HepG2 (cell line): Measurements from ENCODE around the gene NDUFB5. TPM values are rescaled to one million over a fixed set of nuclear protein-coding genes. Genes with fewer than 3 reads are reported as not detected.

Experiments used
- ATF1 ChIP-seq: IDR thresholded peaks from 2 replicates; pipeline ENCODE4 v1.6.1; 2016; ENCODE audit warnings: mild to moderate bottlenecking, control low read depth
- GFI1 ChIP-seq: sonication (generic); formaldehyde crosslinking; IDR thresholded peaks from 2 replicates; pipeline ENCODE4 v1.5.0; 2020; ENCODE audit warnings: missing genetic modification reagents, mild to moderate bottlenecking, borderline replicate concordance
- POLR2AphosphoS2 ChIP-seq: IDR thresholded peaks from 2 replicates; pipeline ENCODE4 v1.6.1; 2011; ENCODE audit warnings: low read depth, low read length, improper control_type of control experiment
- SIN3A ChIP-seq: IDR thresholded peaks from 2 replicates; pipeline ENCODE4 v1.6.1; 2011; ENCODE audit warnings: low read depth, mild to moderate bottlenecking, control low read depth, low read length, borderline replicate concordance
- ZNF136 ChIP-seq: sonication (generic); formaldehyde crosslinking; IDR thresholded peaks from 2 replicates; pipeline ENCODE4 v1.8.1; 2022; ENCODE audit warnings: low read depth, mild to moderate bottlenecking, moderate library complexity, missing genetic modification reagents
- ZNF513 ChIP-seq: sonication (generic); formaldehyde crosslinking; conservative IDR thresholded peaks from 2 replicates; pipeline ENCODE4 v1.5.0; 2020; ENCODE audit warnings: missing genetic modification reagents
- ZNF841 ChIP-seq: sonication (generic); formaldehyde crosslinking; IDR thresholded peaks from 2 replicates; pipeline ENCODE4 v1.8.1; 2023; ENCODE audit warnings: missing genetic modification reagents, borderline replicate concordance
- polyA plus RNA-seq, 8 experiments: library from polyadenylated mRNA; depleted of rRNA in 3 of 8; stranded (reverse) in 7 of 8; unstranded in 1 of 8; fragments of >200 nt; fragmentation: Illumina TruSeq in 4 of 8; extraction: Trizol in 4 of 8; gene quantifications; 2 replicates each; pipeline versions ENCODE4 v1.2.1 to v1.2.3, GENCODE V29; 2011 to 2016; ENCODE audit warnings: low read depth in 4 of 8, missing spikeins in 1 of 8, mixed read lengths in 1 of 8; ENCODE audit not compliant: insufficient read depth in 1 of 8
- total RNA-seq, 5 experiments: library from RNA; depleted of rRNA; stranded (reverse); fragments of >200 nt; fragmentation: Illumina TruSeq; extraction: Trizol; gene quantifications; 2 replicates each; pipeline ENCODE4 v1.2.3, GENCODE V29; 2016; ENCODE audit warnings: low read depth in 1 of 5
- TF ChIP-seq, protein P1 (sequence below): sonication (generic); formaldehyde crosslinking; IDR thresholded peaks from 2 replicates; pipeline ENCODE4 v1.4.0; 2020; ENCODE audit warnings: missing genetic modification reagents, mild to moderate bottlenecking, borderline replicate concordance
- TF ChIP-seq, protein P2 (sequence below): sonication (generic); formaldehyde crosslinking; IDR thresholded peaks from 2 replicates; pipeline ENCODE4 v1.5.1; 2020; ENCODE audit warnings: missing genetic modification reagents, mild to moderate bottlenecking, borderline replicate concordance
- TF ChIP-seq, protein P3 (sequence below), 2 experiments: fragments of 450-650 bp in 1 of 2; sonication (generic) in 1 of 2; formaldehyde crosslinking in 1 of 2; IDR thresholded peaks; 2 replicates each; pipeline versions ENCODE4 v1.6.1 to v1.8.0; 2016 to 2022; ENCODE audit warnings: antibody characterized with exemption in 1 of 2, mild to moderate bottlenecking in 1 of 2, missing genetic modification reagents in 1 of 2

Gene NDUFB5
- total and polyA plus RNA-seq, 2 of the 13 experiments (the other 11 are each of a cell fraction or from before 2014, with no cell fraction given), result 43.3 to 120 TPM

GRCh38 chr3:179562591-179563270 lies 41.9 kb upstream of the NDUFB5 start, which contains the start of gene ACTL6A (continued):
- no peak for TF ChIP-seq ZNF513 (CRISPR knock-in tag)
- TF ChIP-seq GFI1 (CRISPR knock-in tag), result no peak; the same call in 1 of the 2 replicates
- no peak for TF ChIP-seq POLR2AphosphoS2
- 0 out of 2 replicates have a peak, but pooled peaks have one; percentile 27 for TF ChIP-seq SIN3A
- TF ChIP-seq, protein P1, sequence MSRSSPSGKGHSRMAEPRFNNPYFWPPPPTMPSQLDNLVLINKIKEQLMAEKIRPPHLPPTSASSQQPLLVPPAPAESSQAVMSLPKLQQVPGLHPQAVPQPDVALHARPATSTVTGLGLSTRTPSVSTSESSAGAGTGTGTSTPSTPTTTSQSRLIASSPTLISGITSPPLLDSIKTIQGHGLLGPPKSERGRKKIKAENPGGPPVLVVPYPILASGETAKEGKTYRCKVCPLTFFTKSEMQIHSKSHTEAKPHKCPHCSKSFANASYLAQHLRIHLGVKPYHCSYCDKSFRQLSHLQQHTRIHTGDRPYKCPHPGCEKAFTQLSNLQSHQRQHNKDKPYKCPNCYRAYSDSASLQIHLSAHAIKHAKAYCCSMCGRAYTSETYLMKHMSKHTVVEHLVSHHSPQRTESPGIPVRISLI (CRISPR knock-in tag), result 0 out of 2 replicates have a peak, but pooled peaks have one; percentile 4
- TF ChIP-seq ZNF841 (CRISPR knock-in tag), result no peak
- TF ChIP-seq ATF1 (CRISPR knock-in tag), result peak; percentile 86
- TF ChIP-seq, protein P2, sequence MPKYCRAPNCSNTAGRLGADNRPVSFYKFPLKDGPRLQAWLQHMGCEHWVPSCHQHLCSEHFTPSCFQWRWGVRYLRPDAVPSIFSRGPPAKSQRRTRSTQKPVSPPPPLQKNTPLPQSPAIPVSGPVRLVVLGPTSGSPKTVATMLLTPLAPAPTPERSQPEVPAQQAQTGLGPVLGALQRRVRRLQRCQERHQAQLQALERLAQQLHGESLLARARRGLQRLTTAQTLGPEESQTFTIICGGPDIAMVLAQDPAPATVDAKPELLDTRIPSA (CRISPR knock-in tag), result no peak; the same call in 1 of the 2 replicates
- no peak for TF ChIP-seq ZNF136 (CRISPR knock-in tag)
- TF ChIP-seq, protein P3, sequence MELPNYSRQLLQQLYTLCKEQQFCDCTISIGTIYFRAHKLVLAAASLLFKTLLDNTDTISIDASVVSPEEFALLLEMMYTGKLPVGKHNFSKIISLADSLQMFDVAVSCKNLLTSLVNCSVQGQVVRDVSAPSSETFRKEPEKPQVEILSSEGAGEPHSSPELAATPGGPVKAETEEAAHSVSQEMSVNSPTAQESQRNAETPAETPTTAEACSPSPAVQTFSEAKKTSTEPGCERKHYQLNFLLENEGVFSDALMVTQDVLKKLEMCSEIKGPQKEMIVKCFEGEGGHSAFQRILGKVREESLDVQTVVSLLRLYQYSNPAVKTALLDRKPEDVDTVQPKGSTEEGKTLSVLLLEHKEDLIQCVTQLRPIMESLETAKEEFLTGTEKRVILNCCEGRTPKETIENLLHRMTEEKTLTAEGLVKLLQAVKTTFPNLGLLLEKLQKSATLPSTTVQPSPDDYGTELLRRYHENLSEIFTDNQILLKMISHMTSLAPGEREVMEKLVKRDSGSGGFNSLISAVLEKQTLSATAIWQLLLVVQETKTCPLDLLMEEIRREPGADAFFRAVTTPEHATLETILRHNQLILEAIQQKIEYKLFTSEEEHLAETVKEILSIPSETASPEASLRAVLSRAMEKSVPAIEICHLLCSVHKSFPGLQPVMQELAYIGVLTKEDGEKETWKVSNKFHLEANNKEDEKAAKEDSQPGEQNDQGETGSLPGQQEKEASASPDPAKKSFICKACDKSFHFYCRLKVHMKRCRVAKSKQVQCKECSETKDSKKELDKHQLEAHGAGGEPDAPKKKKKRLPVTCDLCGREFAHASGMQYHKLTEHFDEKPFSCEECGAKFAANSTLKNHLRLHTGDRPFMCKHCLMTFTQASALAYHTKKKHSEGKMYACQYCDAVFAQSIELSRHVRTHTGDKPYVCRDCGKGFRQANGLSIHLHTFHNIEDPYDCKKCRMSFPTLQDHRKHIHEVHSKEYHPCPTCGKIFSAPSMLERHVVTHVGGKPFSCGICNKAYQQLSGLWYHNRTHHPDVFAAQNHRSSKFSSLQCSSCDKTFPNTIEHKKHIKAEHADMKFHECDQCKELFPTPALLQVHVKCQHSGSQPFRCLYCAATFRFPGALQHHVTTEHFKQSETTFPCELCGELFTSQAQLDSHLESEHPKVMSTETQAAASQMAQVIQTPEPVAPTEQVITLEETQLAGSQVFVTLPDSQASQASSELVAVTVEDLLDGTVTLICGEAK (IDR thresholded peaks at IDR 0.05), result no peak
- TF ChIP-seq, protein P3 (CRISPR knock-in tag; IDR thresholded peaks at IDR 0.05), result no peak
